ENCODE results near the gene SLC6A17. TPM values are rescaled to one million over a fixed set of nuclear protein-coding genes. Genes with fewer than 3 reads are reported as not detected.

The SLC6A17 gene
- total RNA-seq, 8 experiments from 2014 or later = 0.31 to 10.3 (median 0.82) TPM

GRCh38 chr1:110235181-110235833, 85.0 kb downstream of the SLC6A17 start:
- 40 to 86% (median 67%) methylated on average over 1 to 10 of the region's 13 CpGs; no CpG with 5 or more reads in 2 of the 10 experiments for WGBS, 10 experiments
- in situ Hi-C loops (cut with MboI; ENCODE audit: low pct_unique_long_range_greater_than_20kb in 2 of 9, low sequenced_read_pairs in 9 of 9, unreplicated experiment in 9 of 9) = no loop called here
- ATAC-seq (replicated peaks in 6 of 8) = peak in 1 of 8 experiments; percentile 7

DNA sequence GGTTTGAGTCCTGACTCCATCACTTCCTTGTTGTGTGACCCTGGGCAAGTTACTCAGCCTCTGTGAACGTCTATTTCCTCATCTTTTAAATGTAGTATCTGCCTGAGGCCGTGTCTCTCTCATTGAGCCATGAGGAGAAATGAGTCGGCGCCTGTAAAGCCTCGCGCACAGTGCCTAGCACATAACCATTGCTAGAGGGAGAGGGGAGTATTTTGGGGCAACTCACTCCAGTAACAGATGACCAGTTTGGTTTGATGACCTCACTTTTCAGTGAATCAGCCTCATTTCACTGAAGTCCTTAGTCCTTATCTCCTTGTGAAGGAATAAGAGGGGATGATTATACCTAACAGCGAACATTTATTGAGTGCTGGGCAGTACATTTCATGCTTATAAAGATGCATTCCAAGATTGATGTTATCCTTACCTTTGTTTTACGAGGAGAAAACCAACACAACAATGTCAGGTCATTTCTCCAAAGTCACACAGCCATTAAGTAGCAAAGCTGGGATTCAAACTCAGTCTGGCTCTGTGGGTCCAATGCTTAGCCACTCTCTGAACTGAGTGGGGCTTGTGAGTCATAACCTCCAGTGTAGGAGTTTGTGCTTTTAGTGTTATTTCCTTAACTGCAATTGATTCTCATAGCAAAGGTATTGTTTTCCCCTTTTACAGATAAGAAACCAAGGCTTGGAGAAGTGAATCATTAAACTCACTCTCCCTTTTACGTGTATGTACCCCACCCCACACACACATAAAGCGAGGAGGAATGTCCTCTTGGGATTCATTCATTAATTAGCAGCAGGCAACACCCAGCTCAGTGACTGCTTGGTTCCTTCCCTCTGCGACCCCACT, 85.8 kb downstream of the SLC6A17 start:
- in situ Hi-C loops (cut with MboI; ENCODE audit: low pct_unique_long_range_greater_than_20kb in 2 of 9, low sequenced_read_pairs in 9 of 9, unreplicated experiment in 9 of 9) = no loop called here
- WGBS, 10 experiments = 0 to 80% (median 65%) methylated on average over 1 to 11 of the region's 11 CpGs
- Histone ChIP-seq H3K4me3 (no peak overlapping the region), H3K27ac (no peak overlapping the region), H3K4me1 (replicated peaks in 1 of 2) (peaks cover 9 to 19% of the 10 kb centered on the region in 2 donors)
- peak; percentile 35 to 89 (median 76) for ATAC-seq (replicated peaks in 6 of 8)

More at GRCh38 chr1:110235181-110235833, 85.0 kb downstream of the SLC6A17 start:
- Histone ChIP-seq H3K4me1 (replicated peaks in 1 of 2) (peaks cover 9 to 17% of the 10 kb centered on the region in 2 donors), H3K27ac (no peak overlapping the region), H3K4me3 (no peak overlapping the region)

DNA sequence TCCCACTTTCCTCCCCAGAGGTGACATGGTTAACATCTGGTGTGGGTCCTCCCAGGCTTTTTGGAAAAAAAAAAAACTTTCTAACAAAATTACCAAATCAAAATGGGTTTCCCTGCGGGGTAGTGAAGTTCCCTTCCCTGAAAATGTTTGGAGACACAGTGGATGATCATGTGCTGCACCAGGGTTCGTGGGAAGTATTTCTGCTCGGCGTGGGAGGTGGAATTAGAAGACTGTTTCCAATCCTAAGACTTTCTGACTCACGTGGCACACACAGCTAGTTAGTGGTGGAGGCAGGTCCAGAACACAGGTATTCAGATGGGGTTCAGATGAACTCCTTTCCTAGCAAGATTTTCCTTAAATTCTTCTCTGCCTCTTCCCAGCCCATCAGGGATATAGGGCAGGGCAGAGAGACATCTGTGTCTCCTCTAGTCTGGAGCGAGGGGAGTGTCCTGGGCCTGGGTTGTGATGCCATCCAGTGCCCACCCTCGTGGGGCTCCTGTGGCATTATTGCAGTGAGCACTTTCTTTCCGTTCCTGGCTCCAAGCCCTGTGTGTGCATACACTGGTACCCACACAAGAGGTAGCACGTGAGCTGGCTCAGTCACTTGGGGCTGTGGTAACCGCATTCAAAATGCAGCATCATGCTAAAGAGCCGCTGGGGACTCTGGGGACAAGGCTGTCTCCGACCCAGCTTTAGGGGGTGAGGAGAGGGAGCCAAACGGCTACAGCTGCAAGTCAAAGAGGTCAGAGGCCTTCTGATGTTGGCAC, 87.3 kb downstream of the SLC6A17 start:
- no peak overlapping the region for H3K27ac ChIP-seq
- peak in 3 of 8 experiments; percentile 57 to 61 (median 60) for ATAC-seq (replicated peaks in 6 of 8)
- peaks cover 9 to 19% of the 10 kb centered on the region in 2 donors for H3K4me1 ChIP-seq (replicated peaks in 1 of 2)
- WGBS, 10 experiments = 31 to 100% (median 85%) methylated on average over 1 to 9 of the region's 13 CpGs; no CpG with 5 or more reads in 2 of the 10 experiments
- in situ Hi-C loops (cut with MboI; ENCODE audit: low pct_unique_long_range_greater_than_20kb in 2 of 9, low sequenced_read_pairs in 9 of 9, unreplicated experiment in 9 of 9) = no loop called here
- no peak overlapping the region for H3K4me3 ChIP-seq

DNA sequence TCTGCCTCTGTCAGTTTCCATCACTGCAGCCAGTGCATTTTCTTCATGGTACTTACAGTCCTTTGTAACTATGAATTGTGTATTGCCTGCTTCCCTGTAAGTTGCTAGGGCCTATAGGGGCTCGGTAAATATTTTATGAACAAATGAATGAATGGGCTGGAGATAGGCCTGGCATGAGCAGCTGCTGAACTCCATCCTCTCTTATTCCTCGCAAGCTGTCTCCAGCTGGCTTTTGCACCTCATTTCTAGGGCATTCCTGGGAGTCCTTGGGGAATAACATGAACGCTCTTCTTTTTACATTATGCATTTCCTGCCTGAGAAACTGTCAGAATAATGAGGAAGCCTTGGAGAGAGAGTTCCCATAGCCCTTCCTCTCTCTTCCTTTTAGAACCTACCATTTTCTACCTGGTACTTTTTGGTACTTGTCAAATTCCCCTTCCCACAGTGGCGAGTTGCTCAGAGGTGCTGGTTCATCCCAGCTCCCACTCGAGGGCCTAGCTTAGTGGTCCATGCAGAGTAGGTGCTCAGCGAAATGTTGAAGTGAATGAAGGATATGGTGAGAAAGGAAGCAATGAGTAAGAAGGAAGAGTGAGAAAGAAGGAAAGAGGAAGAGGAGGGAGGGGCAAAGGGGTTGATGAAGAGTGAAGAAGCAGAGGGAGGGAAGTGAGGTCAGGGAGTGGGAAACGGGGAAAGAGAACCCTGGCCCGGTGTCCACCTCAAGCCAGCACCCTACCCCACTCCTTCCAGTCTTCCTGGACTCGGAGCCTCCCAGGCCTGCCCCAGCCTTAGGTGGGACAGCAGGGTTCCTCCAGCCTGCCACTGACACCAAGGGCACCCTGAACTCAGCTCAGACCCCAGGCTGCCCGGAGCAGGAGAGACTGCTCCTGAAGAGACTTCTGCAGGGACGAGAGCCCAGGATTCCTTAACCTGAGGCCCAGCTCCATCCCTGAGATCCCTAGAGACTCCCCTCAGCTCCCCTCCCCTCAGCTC, 89.4 kb downstream of the SLC6A17 start:
- Histone ChIP-seq H3K27ac (no peak overlapping the region), H3K4me3 (no peak overlapping the region), H3K4me1 (replicated peaks in 1 of 2) (peaks cover 19 to 22% of the 10 kb centered on the region in 2 donors)
- in situ Hi-C loops (cut with MboI; ENCODE audit: low pct_unique_long_range_greater_than_20kb in 2 of 9, low sequenced_read_pairs in 9 of 9, unreplicated experiment in 9 of 9) = no loop called here
- 47 to 100% (median 72%) methylated on average over 1 to 9 of the region's 11 CpGs; no CpG with 5 or more reads in 1 of the 10 experiments for WGBS, 10 experiments
- peak in 1 of 8 experiments; percentile 42 for ATAC-seq (replicated peaks in 6 of 8)

DNA sequence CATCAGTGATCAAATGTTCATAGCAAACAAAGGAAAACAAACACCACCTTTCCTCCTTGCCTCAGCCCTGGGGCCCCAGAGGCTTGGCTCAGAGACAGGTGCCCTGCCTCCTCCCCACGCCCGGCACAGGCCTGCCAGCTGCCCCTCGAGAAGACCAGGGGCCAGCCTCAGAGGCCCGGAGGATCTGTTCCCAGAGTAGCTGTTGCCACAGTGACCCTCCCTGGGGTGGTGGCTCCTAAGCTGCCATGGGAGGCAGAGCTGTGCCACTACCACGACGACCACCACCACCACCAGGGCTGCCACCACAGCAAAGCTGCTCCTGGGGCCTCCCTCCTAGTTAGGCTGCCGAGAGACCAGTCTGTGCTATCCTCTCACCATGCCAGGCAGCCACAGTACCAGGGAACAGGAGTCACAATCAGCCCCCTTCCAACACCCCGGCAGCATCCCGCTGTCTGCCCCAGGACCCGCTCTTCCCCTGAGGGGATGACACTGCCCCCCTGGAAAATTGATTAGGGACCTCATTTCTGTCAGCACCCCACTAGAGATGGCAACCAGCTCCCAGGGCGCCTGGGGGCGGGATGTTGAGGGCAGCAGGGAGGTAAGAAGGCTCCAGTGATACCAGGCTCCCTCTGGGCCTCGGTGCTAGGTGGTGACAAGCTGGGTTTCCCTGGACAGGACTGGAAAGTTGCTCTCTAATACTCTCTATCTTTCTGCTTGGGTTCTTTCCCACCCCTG, 90.3 kb downstream of the SLC6A17 start:
- WGBS, 10 experiments = 58 to 100% (median 80%) methylated on average over 1 to 8 of the region's 13 CpGs; no CpG with 5 or more reads in 7 of the 10 experiments
- ATAC-seq (replicated peaks in 6 of 8) = peak in 2 of 8 experiments; percentile 23 to 50
- H3K4me1 ChIP-seq (replicated peaks in 1 of 2) = peaks cover 19 to 22% of the 10 kb centered on the region in 2 donors
- in situ Hi-C loops (cut with MboI; ENCODE audit: low pct_unique_long_range_greater_than_20kb in 2 of 9, low sequenced_read_pairs in 9 of 9, unreplicated experiment in 9 of 9) = no loop called here
- no peak overlapping the region for H3K27ac ChIP-seq
- no peak overlapping the region for H3K4me3 ChIP-seq

- peaks cover 19 to 22% of the 10 kb centered on the region in 2 donors for H3K4me1 ChIP-seq (replicated peaks in 1 of 2)
- H3K4me3 ChIP-seq = no peak overlapping the region
- ATAC-seq (replicated peaks in 6 of 8) = no peak
- in situ Hi-C loops (cut with MboI; ENCODE audit: low pct_unique_long_range_greater_than_20kb in 2 of 9, low sequenced_read_pairs in 9 of 9, unreplicated experiment in 9 of 9) = no loop called here
- 0 to 94% (median 53%) methylated on average over 2 of the region's 2 CpGs; no CpG with 5 or more reads in 2 of the 10 experiments for WGBS, 10 experiments
- H3K27ac ChIP-seq = no peak overlapping the region
Measured at GRCh38 chr1:110241516-110241915, 91.2 kb downstream of the SLC6A17 start.

DNA sequence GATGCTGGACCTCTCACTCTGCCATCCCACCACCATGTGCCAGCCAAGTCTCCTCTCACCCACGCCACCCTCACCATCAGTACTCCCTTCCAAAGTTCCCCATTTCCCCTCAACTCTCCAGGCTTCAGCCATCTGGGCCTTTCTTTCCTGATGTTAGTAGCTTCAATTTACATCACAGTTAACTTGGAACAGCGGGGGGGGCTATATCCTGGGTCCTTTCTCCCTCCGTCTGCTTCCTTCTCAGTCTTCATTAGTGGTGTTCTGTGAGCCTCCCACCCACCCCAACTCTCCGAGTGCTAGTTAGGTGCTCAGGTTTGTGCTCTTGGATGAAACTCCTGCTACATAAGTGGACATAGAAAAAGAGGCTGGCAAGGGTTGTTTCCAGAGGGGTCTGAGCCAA, 91.8 kb downstream of the SLC6A17 start:
- Histone ChIP-seq H3K27ac (no peak overlapping the region), H3K4me1 (replicated peaks in 1 of 2) (peaks cover 19 to 22% of the 10 kb centered on the region in 2 donors), H3K4me3 (no peak overlapping the region)
- in situ Hi-C loops (cut with MboI; ENCODE audit: low pct_unique_long_range_greater_than_20kb in 2 of 9, low sequenced_read_pairs in 9 of 9, unreplicated experiment in 9 of 9) = no loop called here
- ATAC-seq (replicated peaks in 6 of 8) = no peak
- WGBS, 10 experiments = 49 to 79% (median 67%) methylated on average over 2 to 4 of the region's 4 CpGs; no CpG with 5 or more reads in 5 of the 10 experiments

- in situ Hi-C loops (cut with MboI; ENCODE audit: low pct_unique_long_range_greater_than_20kb in 2 of 9, low sequenced_read_pairs in 9 of 9, unreplicated experiment in 9 of 9) = no loop called here
Measured at GRCh38 chr1:110242731-110243130, 92.4 kb downstream of the SLC6A17 start.

DNA sequence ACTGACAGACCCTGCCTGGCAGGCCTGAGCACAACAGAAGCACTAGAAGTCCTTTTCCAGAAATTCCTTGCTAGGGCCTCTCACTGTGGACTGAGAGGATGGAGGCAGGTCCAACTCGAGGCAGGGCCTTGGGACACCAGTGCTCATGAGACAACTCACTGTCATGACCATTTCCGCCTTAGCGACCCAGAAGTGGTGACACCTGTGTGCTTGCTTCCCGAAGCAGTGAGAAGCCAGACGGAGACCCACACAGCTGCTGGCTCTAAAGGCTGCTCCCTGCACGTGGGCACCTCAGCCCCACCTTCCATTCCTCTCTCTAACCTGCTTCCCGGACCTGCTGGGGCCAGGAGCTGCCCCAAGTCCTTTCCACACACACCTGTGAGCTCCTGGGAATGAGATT, 92.9 kb downstream of the SLC6A17 start:
- Histone ChIP-seq H3K27ac (no peak overlapping the region), H3K4me1 (replicated peaks in 1 of 2) (peaks cover 17 to 18% of the 10 kb centered on the region in 2 donors), H3K4me3 (no peak overlapping the region)
- ATAC-seq (replicated peaks in 6 of 8) = peak in 3 of 8 experiments; percentile 9 to 22 (median 18)
- in situ Hi-C loops (cut with MboI; ENCODE audit: low pct_unique_long_range_greater_than_20kb in 2 of 9, low sequenced_read_pairs in 9 of 9, unreplicated experiment in 9 of 9) = no loop called here
- 0 to 80% (median 70%) methylated on average over 1 to 7 of the region's 7 CpGs; no CpG with 5 or more reads in 3 of the 10 experiments for WGBS, 10 experiments

More at GRCh38 chr1:110242731-110243130, 92.4 kb downstream of the SLC6A17 start:
- Histone ChIP-seq H3K27ac (no peak overlapping the region), H3K4me3 (no peak overlapping the region), H3K4me1 (replicated peaks in 1 of 2) (peaks cover 17 to 21% of the 10 kb centered on the region in 2 donors)
- ATAC-seq (replicated peaks in 6 of 8) = no peak
- WGBS, 10 experiments = 92 to 100% (median 93%) methylated on average over 2 to 4 of the region's 4 CpGs; no CpG with 5 or more reads in 6 of the 10 experiments

- no peak overlapping the region for H3K4me3 ChIP-seq
- peak in 5 of 8 experiments; percentile 24 to 92 (median 82) for ATAC-seq (replicated peaks in 6 of 8)
- no peak overlapping the region for H3K27ac ChIP-seq
- in situ Hi-C loops (cut with MboI; ENCODE audit: low pct_unique_long_range_greater_than_20kb in 2 of 9, low sequenced_read_pairs in 9 of 9, unreplicated experiment in 9 of 9) = no loop called here
- 8 to 70% (median 30%) methylated on average over 1 to 9 of the region's 9 CpGs; no CpG with 5 or more reads in 4 of the 10 experiments for WGBS, 10 experiments
- peaks cover 17 to 18% of the 10 kb centered on the region in 2 donors for H3K4me1 ChIP-seq (replicated peaks in 1 of 2)
Measured at GRCh38 chr1:110243574-110243973, 93.3 kb downstream of the SLC6A17 start.

GRCh38 chr1:110245876-110246620, 95.8 kb downstream of the SLC6A17 start:
- in situ Hi-C loops (cut with MboI; ENCODE audit: low pct_unique_long_range_greater_than_20kb in 2 of 9, low sequenced_read_pairs in 9 of 9, unreplicated experiment in 9 of 9) = no loop called here
- Histone ChIP-seq H3K27ac (no peak overlapping the region), H3K4me1 (replicated peaks in 1 of 2) (peaks cover 17 to 29% of the 10 kb centered on the region in 2 donors), H3K4me3 (no peak overlapping the region)
- ATAC-seq (replicated peaks in 6 of 8) = no peak
- WGBS, 10 experiments = 0 to 92% (median 76%) methylated on average over 1 to 9 of the region's 9 CpGs

Data from motor neuron (in vitro differentiated cells).